Type B pancreatic cell (in vitro differentiated cells): Measurements from ENCODE around the gene TCF7L2. TPM values are rescaled to one million over a fixed set of nuclear protein-coding genes. Genes with fewer than 3 reads are reported as not detected.

Experiments used
- DNase-seq: peaks from one replicate; pipeline ENCODE4 v3.0.0; 2021; ENCODE audit warnings: mixed read lengths; ENCODE audit not compliant: unreplicated experiment; ENCODE audit errors: extremely low spot score
- H3K27ac Mint-ChIP-seq: 2 replicates; pipeline ENCODE4 v1.8.0; 2021; ENCODE audit warnings: mild to moderate bottlenecking, mixed read lengths
- H3K27me3 Mint-ChIP-seq: 2 replicates; pipeline ENCODE4 v1.8.0; 2021; ENCODE audit warnings: mixed read lengths
- H3K36me3 Mint-ChIP-seq: 2 replicates; pipeline ENCODE4 v1.8.0; 2021; ENCODE audit warnings: mixed read lengths
- H3K4me1 Mint-ChIP-seq: one replicate; pipeline ENCODE4 v1.8.0; 2021; ENCODE audit warnings: mixed read lengths; ENCODE audit not compliant: unreplicated experiment
- H3K4me3 Mint-ChIP-seq: 2 replicates; pipeline ENCODE4 v1.8.0; 2021; ENCODE audit warnings: mild to moderate bottlenecking, mixed read lengths
- H3K9me3 Mint-ChIP-seq: 2 replicates; pipeline ENCODE4 v1.8.0; 2021; ENCODE audit warnings: mixed read lengths
- total RNA-seq: library from RNA; stranded (reverse); gene quantifications from 2 replicates; pipeline ENCODE4 v1.2.1, GENCODE V29; 2021; ENCODE audit warnings: low replicate concordance
- TF ChIP-seq, protein P1 (sequence below): fragments of 200-600 bp; sonication (generic); conservative IDR thresholded peaks from 2 replicates; pipeline ENCODE4 v1.5.0; 2021; ENCODE audit warnings: antibody characterized with exemption, mild to moderate bottlenecking

TCF7L2 gene
- total RNA-seq, 1 donor from 2014 or later, result 39.7 TPM

DNA sequence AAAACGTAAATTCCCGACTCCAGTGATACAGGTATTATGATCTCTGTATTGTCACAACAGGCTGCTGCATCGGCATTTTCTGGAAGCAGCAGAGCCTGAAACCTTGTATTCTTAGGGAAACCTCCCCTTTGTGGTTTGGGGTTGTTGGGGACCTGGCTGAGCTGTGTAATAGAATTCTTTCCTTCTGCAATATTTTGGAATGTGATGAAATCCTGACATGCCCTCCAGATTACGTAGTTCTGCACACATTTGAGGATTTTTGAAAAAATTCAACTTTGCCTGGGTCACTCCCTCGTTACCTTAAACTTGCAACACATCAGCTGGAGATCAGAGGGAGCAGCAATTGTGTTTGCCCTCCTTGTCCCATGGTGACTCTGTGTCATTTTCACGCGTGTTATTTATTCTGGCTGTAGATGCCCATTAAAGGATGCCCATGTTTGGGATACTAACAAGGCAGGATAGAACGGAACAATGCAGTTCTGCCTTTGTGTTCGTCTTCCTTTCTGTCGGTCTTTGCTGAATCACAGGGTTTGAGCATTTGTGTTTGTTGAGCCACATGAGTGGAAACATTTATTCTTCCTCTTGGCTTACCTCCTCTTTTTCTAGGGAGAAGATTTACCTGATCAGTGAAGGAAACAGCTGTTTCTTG lies 181.7 kb downstream of the TCF7L2 start:
- TF ChIP-seq, protein P1, sequence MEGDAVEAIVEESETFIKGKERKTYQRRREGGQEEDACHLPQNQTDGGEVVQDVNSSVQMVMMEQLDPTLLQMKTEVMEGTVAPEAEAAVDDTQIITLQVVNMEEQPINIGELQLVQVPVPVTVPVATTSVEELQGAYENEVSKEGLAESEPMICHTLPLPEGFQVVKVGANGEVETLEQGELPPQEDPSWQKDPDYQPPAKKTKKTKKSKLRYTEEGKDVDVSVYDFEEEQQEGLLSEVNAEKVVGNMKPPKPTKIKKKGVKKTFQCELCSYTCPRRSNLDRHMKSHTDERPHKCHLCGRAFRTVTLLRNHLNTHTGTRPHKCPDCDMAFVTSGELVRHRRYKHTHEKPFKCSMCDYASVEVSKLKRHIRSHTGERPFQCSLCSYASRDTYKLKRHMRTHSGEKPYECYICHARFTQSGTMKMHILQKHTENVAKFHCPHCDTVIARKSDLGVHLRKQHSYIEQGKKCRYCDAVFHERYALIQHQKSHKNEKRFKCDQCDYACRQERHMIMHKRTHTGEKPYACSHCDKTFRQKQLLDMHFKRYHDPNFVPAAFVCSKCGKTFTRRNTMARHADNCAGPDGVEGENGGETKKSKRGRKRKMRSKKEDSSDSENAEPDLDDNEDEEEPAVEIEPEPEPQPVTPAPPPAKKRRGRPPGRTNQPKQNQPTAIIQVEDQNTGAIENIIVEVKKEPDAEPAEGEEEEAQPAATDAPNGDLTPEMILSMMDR, result no peak
- no peak for DNase-seq
- H3K27me3 Mint-ChIP-seq, result peaks cover 38% of the 10 kb centered on the region
- H3K4me1 Mint-ChIP-seq, result peaks cover 66% of the 10 kb centered on the region
- peak overlapping the region; percentile 3 for H3K27ac Mint-ChIP-seq
- peaks cover 7% of the 10 kb centered on the region for H3K36me3 Mint-ChIP-seq
- H3K9me3 Mint-ChIP-seq, result no peaks in the 10 kb centered on the region
- peak overlapping the region; percentile 12 for H3K4me3 Mint-ChIP-seq

DNA sequence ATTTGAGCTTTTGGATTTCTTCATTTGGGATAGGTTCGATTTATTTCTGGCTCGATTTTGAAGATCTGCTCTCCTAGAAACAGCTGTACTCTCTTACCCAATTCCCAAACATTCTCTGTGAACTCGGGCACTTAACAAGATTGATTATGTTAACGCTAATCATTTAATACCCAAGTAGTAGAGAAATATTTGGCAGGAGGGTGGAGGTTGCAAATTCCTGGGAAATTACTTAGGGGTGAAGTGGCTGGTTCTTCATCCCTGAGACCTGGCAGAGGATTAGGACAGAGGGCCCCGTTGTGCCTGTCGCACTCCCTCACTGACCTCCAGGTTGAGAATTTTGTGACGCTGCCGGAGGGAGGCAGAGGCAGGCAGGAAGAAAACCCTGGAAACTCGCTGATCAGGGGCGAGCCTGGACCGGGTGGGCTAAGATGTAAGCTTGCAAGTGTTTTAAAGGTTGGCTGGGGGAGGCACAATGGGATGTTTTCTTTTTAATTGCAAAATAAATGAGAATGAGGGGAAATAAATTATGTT lies 182.6 kb downstream of the TCF7L2 start:
- peaks cover 10% of the 10 kb centered on the region for H3K36me3 Mint-ChIP-seq
- H3K4me3 Mint-ChIP-seq, result peak overlapping the region; percentile 44
- H3K4me1 Mint-ChIP-seq, result peaks cover 59% of the 10 kb centered on the region
- no peaks in the 10 kb centered on the region for H3K9me3 Mint-ChIP-seq
- peaks cover 31% of the 10 kb centered on the region for H3K27me3 Mint-ChIP-seq
- TF ChIP-seq, protein P1, result no peak
- H3K27ac Mint-ChIP-seq, result peak overlapping the region; percentile 21
- no peak for DNase-seq

DNA sequence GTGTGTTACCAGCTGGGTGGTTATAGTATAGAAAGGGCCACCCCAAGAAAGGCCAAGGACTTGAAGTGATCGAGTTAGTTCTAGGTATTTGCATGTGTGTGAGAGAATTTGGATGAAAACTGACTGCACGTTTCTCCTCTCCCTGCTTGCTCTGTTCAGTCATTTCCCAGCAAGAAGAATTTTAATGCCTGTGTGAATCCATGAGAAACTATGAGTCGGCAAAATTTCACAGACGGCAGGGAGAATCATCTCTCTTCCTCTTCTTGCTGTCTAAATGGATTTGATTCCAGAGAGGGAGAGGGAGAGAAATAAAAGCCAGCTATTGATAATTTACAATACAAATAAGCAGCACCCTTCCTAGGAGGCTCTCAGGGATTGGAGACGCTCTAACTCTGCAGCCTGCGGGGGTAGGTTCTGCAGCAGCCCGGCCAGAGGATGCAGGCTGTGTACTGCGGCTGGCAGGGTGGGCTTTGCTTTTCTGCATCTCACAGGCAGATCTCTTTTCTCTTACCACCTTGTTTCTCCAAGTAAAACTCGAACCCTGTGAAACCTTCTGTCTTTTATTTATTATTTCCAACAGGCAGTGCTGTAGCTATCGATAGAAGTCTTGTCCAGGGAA lies 183.6 kb downstream of the TCF7L2 start:
- peak overlapping the region; percentile 21 for H3K27ac Mint-ChIP-seq
- H3K4me3 Mint-ChIP-seq, result no peak overlapping the region
- no peaks in the 10 kb centered on the region for H3K9me3 Mint-ChIP-seq
- no peak for DNase-seq
- peaks cover 10% of the 10 kb centered on the region for H3K36me3 Mint-ChIP-seq
- peaks cover 50% of the 10 kb centered on the region for H3K4me1 Mint-ChIP-seq
- TF ChIP-seq, protein P1, result no peak
- peaks cover 22% of the 10 kb centered on the region for H3K27me3 Mint-ChIP-seq

DNA sequence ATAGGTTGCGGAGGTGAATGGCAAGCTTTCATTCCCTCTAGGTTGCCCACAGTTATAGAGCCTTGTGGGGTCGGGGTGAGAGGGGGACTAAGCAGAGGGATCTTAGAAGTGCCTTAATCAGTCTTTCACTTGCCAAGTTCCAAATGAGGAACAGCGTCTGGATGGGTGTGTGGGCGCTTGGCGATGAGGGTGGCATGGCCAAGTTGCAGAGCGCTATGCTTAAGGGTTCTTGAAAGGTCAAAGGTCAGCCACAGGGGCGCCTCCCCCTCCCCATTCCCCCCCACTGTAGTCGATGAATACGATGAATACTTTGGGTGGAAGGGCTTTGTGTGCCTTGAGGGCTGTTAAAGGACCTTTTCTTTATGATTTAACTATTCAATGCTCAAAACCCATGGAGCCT lies 185.0 kb downstream of the TCF7L2 start:
- Mint-ChIP-seq H3K27me3 (peaks cover 11% of the 10 kb centered on the region), H3K4me1 (peaks cover 45% of the 10 kb centered on the region), H3K36me3 (peaks cover 10% of the 10 kb centered on the region), H3K27ac (no peak overlapping the region), H3K9me3 (no peaks in the 10 kb centered on the region), H3K4me3 (no peak overlapping the region)
- TF ChIP-seq, protein P1, result no peak
- DNase-seq, result no peak

DNA sequence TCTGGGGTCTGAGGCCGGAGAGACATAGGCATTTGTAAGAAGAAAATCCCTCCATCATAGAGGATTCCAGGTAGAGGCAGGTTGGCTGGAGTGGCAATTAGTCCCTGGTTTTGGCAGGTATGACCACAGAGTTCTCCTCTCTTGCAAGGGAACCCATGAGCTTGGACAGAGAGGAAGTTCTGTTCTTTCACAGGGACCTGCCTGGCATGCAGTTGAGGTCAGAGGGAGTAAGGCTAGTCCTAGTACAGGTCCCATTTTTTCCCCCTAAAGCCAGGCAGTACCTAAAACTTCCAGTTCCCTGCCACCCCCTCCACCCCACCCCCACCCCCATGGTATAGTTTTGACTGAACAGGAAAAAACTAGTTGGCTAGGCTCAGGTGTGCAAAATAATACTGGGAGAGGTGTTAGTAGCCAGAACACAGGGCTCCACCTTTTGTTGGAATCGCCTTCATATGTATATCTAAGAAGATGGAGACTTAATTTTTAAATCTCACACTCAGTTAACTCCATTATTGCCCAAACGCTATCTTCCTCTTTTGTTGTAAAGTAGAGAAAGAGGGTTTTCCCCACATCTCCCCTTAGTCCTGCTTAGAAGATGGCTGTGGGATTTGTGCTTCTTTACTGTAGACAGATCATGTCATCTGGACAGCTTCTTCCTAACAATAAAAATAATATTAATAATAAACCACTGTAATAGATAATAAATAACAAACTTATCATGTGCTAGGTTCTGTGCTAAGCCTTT lies 188.1 kb downstream of the TCF7L2 start:
- peaks cover 16% of the 10 kb centered on the region for H3K36me3 Mint-ChIP-seq
- no peak for DNase-seq
- TF ChIP-seq, protein P1, result no peak
- H3K27ac Mint-ChIP-seq, result no peak overlapping the region
- H3K9me3 Mint-ChIP-seq, result no peaks in the 10 kb centered on the region
- H3K27me3 Mint-ChIP-seq, result no peaks in the 10 kb centered on the region
- H3K4me1 Mint-ChIP-seq, result peaks cover 32% of the 10 kb centered on the region
- H3K4me3 Mint-ChIP-seq, result no peak overlapping the region
